Vagina (tissue), 2 donors: Measurements from ENCODE around the gene C1orf185.

Experiments
- POLR2AphosphoS5 ChIP-seq, 2 donors: sonication (generic); formaldehyde crosslinking; IDR thresholded peaks; one replicate each; pipeline ENCODE4 v1.9.0; 2017; ENCODE audit warnings: antibody characterized with exemption in 2 of 2, mild to moderate bottlenecking in 2 of 2, low read depth in 1 of 2; ENCODE audit not compliant: insufficient read depth in 1 of 2
- TF ChIP-seq, protein P1 (sequence below), 3 experiments: fragments of 450-650 bp in 2 of 3; fragments of 200-600 bp in 1 of 3; sonication (generic) in 1 of 3; IDR thresholded peaks; one replicate each; pipeline ENCODE4 v1.5.1; 2017 to 2019; ENCODE audit warnings: antibody characterized with exemption in 3 of 3, mild to moderate bottlenecking in 2 of 3, moderate library complexity in 2 of 3

DNA sequence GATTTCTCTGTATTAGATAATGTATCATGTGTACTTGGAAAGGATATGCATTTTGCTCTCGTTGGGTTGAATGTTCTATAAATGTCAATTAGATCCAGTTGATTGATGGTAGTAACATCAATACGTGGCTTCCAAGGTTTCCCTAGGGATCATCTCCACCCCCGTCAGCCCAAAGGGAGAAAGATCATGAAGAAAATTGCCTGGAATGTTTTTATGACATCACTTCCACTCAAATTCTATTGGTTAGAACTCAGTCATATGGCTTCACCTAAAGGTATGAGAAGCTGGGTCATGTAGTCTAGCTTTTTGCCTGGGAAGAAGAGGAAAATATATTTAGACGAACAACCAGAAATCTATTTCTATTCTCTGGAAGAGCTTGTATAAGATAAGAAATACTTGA, at the start of gene C1orf185:
- TF ChIP-seq POLR2AphosphoS5 (IDR thresholded peaks at IDR 0.05; ENCODE audit: insufficient read depth in 1 of 2, low read depth in 1 of 2), result no peak
- TF ChIP-seq, protein P1, sequence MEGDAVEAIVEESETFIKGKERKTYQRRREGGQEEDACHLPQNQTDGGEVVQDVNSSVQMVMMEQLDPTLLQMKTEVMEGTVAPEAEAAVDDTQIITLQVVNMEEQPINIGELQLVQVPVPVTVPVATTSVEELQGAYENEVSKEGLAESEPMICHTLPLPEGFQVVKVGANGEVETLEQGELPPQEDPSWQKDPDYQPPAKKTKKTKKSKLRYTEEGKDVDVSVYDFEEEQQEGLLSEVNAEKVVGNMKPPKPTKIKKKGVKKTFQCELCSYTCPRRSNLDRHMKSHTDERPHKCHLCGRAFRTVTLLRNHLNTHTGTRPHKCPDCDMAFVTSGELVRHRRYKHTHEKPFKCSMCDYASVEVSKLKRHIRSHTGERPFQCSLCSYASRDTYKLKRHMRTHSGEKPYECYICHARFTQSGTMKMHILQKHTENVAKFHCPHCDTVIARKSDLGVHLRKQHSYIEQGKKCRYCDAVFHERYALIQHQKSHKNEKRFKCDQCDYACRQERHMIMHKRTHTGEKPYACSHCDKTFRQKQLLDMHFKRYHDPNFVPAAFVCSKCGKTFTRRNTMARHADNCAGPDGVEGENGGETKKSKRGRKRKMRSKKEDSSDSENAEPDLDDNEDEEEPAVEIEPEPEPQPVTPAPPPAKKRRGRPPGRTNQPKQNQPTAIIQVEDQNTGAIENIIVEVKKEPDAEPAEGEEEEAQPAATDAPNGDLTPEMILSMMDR (IDR thresholded peaks at IDR 0.05), result no peak
